Urinary bladder (tissue), 4 donors: ENCODE measurements around the gene CAPN12. TPM values are rescaled to one million over a fixed set of nuclear protein-coding genes. Genes with fewer than 3 reads are reported as not detected.
"Not testable (repeated sequence)": the region's sequence is repeated elsewhere in the genome, so short reads cannot be mapped to it uniquely, and the experiment has no call there.

Experiments
- DNase-seq: peaks from one replicate; pipeline ENCODE4 v3.0.0-alpha.2; 2015; ENCODE audit errors: extremely low spot score
- H3K27ac ChIP-seq: one replicate; pipeline ENCODE4 v1.5.1; 2013; ENCODE audit warnings: low read depth, mild to moderate bottlenecking, moderate library complexity
- H3K36me3 ChIP-seq: one replicate; pipeline ENCODE4 v1.6.1; 2013; ENCODE audit warnings: mild to moderate bottlenecking, moderate library complexity; ENCODE audit not compliant: insufficient read depth
- H3K4me1 ChIP-seq: one replicate; pipeline ENCODE4 v1.6.1; 2013; ENCODE audit warnings: mild to moderate bottlenecking, moderate library complexity; ENCODE audit not compliant: insufficient read depth
- H3K4me3 ChIP-seq: one replicate; pipeline ENCODE4 v1.5.1; 2013; ENCODE audit warnings: low read depth, low read length
- WGBS: extraction: QIAGEN DNeasy Blood & Tissue Kit; methylation state at CpG from one replicate; pipeline ENCODE4 v1.1.7; 2013; 5-methylcytosine and 5-hydroxymethylcytosine counted together
- polyA plus RNA-seq: library from polyadenylated mRNA; stranded (reverse); fragments of 200-250 nt; gene quantifications from one replicate; pipeline ENCODE4 v1.2.3, GENCODE V29; 2013
- total RNA-seq: library from RNA; depleted of rRNA; stranded (reverse); fragments of >200 nt; gene quantifications from one replicate; pipeline ENCODE4 v1.2.3, GENCODE V29; 2014
- donor health status: healthy with polysubstance abuse.
- donor health status: healthy.

The CAPN12 gene, protein sequence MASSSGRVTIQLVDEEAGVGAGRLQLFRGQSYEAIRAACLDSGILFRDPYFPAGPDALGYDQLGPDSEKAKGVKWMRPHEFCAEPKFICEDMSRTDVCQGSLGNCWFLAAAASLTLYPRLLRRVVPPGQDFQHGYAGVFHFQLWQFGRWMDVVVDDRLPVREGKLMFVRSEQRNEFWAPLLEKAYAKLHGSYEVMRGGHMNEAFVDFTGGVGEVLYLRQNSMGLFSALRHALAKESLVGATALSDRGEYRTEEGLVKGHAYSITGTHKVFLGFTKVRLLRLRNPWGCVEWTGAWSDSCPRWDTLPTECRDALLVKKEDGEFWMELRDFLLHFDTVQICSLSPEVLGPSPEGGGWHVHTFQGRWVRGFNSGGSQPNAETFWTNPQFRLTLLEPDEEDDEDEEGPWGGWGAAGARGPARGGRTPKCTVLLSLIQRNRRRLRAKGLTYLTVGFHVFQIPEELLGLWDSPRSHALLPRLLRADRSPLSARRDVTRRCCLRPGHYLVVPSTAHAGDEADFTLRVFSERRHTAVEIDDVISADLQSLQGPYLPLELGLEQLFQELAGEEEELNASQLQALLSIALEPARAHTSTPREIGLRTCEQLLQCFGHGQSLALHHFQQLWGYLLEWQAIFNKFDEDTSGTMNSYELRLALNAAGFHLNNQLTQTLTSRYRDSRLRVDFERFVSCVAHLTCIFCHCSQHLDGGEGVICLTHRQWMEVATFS
- total RNA-seq (1.4 TPM), polyA plus RNA-seq (3.2 TPM)

DNA sequence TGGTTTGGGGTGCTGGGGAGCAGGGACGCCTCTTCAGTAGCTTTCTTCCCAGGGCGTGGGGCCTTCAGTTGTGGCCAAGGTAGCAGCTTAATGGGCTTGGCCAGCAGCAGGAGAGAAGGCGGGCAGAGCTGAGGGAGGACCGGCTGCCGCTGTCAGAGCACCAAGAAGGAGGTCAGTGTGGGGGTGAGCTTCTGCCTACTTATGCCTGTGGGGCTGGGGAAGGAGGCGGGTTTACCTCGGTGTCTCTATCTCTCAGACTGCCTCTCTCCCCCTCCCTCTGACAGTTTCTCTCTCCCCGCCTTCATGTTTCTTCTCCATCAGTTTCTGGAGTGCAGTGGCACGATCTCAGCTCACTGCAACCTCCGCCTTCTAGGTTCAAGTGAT, at the start of gene CAPN12:
CAPN12 (minus strand) TSS at position 177 of the 384 bp plus-strand sequence. CDS start 309 bp downstream, outside the sequence.
- 87% methylated on average over 10 of the region's 10 CpGs for WGBS

DNA sequence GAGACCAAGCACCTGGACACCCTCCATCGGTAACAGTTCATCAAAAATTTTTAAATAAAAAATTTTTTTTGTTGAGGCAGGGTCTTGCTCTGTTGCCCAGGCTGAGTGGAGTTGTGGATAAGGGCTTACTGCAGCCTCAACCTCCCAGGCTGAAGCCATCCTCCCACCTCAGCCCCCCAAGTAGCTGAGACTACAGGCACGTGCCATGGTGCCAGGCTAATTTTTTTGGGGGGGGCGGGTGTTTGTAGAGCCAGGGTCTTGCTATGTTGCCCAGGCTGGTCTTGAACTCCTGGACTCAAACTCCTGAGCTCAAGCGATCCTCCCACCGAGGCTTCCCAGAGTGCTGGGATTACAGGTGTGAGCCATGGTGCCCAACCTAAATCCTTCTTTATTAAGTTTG, 49.4 kb upstream of the CAPN12 start:
- 89% methylated on average over 5 of the region's 5 CpGs for WGBS
- Histone ChIP-seq H3K4me3 (no peak overlapping the region), H3K36me3 (no peaks in the 10 kb centered on the region), H3K27ac (no peak overlapping the region), H3K4me1 (no peaks in the 10 kb centered on the region)
- no peak for DNase-seq

More for the DNA sequence above, at the start of gene CAPN12:
- Histone ChIP-seq H3K4me1 (no peaks in the 10 kb centered on the region), H3K36me3 (no peaks in the 10 kb centered on the region), H3K4me3 (no peak within 1 kb of the TSS), H3K27ac (no peak within 1 kb of the TSS)
- no peak for DNase-seq

DNA sequence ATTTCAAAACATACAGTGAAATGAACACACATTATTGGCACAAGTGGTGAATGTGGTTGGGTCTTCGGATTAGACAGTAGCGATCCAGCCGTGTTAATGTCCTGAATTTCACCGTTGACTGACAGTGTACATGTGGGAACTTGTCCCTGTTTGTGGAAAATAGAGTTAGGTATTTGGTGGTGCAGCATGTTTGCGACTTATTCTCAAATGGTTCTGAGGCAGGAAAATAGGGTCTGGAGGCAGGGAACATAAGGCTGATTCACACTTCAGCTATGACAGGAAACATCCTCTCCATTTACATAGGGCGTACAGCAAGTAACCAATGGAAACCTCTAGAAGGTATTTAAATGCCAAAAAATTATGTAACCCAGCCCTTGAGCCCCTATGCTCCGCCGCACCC, 48.9 kb upstream of the CAPN12 start:
- Histone ChIP-seq H3K4me1 (no peaks in the 10 kb centered on the region), H3K4me3 (no peak overlapping the region), H3K36me3 (no peaks in the 10 kb centered on the region), H3K27ac (no peak overlapping the region)
- 62% methylated on average over 8 of the region's 8 CpGs for WGBS
- DNase-seq = no peak

DNA sequence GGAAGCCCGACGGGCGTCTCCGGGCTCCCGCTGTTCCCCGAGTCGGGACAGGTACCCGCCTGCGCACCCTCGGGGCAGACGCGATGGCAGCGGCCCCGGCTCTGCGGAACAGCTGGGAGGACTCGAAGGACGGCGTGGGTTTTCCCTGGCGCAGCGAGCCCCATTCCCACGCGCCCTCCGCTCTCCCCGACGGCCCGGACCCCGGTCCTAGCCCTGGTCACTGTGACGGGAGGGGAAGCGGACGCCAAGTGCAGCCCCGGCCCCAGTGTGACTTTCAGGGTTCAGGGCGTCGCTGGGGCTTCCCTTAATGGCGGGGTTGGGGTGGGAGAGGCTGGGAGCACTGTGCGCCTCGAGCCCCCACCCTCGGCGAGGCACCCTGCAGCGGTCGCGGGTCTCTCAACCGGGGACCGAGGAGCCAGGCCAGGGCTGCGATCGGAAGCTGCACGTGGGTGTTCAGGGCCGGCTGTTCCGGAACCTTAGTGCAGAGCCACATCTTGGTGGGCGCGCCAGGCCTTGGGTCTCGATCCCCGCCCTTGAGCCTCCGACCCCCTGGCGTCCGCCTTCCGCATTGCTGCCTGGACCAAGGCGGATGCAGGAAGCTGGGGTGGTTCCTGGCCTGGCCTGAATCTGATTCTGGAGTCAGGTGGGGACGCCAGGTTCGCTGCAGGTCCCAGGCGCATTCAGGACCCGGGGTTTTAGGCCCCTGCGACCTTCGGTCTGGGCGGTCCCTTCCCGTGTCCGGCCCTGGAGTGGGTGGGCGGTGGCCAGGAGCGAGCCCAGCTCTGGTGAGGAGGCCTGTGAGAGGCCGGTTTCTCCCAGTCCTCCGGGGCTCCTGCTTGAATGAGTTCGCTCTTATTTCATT, 48.2 kb upstream of the CAPN12 start:
- no peaks in the 10 kb centered on the region for H3K36me3 ChIP-seq
- no peaks in the 10 kb centered on the region for H3K4me1 ChIP-seq
- H3K27ac ChIP-seq = peak overlapping the region; percentile 49
- DNase-seq = no peak
- 15% methylated on average over 63 of the region's 71 CpGs for WGBS
- no peak overlapping the region for H3K4me3 ChIP-seq

- not testable (repeated sequence) for H3K36me3 ChIP-seq, H3K4me1 ChIP-seq, DNase-seq, H3K4me3 ChIP-seq, H3K27ac ChIP-seq
- WGBS = no CpG with 5 or more reads among the region's 40 CpGs
These were observed 47.3 kb upstream of the CAPN12 start for GRCh38 chr19:38791451-38792064.

DNA sequence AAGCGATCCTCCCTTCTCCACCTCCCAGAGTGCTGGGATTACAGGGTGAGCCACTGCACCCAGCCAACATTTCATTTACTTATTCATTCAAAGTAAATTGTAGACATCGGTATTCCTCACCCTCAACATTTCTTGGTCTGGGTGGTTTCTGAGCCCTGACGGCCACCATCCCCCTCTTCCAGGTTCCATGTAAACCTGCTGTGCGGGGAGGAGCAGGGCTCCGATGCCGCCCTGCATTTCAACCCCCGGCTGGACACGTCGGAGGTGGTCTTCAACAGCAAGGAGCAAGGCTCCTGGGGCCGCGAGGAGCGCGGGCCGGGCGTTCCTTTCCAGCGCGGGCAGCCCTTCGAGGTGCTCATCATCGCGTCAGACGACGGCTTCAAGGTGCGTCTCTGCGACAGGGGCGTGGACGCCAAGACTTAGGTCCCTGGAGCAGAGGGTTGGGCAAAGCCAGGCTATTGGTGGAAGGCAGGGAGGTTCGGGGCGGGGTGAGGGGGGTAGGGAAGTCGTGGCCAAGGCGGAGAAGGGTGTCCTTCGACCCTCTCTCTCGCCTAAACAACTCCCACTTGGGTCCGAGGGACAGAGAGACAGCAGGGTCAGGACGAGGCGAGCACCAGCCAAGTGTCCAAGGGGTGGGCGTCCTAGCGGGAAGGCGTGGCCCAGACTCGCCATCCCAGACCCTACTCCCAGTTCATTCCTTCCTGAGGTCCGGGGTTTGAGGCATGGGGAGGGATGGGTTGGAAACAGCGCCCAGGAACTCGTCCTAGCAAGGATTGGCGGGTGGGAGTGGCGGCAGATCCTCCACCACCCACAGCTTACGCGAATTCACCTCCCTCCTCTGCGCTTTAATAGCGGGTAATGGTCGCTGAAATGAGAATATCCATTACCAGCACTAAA, 46.5 kb upstream of the CAPN12 start:
- DNase-seq, H3K4me3 ChIP-seq, H3K36me3 ChIP-seq, H3K27ac ChIP-seq, H3K4me1 ChIP-seq: not testable (repeated sequence)
- 41% methylated on average over 18 of the region's 49 CpGs for WGBS

DNA sequence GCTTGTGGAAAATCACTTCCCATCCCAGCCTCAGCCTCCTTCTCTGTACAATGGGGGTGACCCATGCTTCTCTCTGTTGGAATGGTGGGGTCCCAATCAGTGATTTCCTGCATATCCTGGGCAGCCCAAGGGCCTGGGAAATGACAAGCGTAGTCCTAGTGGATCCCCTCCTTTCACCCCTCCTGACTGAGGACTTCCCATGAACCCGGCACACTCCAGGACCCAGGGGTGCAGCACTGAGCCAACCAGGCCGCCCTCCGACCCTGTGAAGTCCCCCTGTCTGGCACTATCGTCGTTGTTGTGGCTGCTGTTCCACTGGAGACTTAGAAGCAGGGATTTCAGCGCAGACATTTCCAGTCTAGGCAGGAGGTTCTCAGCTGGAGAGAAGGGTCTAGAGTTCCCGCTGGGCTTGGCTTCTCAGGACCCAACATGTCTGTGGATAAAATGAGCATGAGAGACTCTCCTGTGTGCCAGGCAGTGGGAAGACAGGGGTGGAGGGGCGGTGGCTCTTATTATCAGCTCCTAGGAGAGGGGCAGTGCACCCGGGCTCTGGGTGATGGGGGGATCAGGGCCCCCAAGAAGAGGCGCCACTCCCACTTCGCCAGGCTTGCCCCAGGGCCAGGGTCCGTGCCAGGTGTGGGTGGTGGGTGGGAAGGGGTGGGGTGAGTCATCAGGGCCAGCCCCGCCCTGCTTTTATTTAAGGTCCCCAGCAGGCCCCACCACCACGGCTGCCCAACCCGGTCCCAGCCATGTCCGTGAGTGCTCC, 44.4 kb upstream of the CAPN12 start, which contains the start of gene LGALS7B:
LGALS7B (plus strand) TSS at position 723 of the 766 bp plus-strand sequence; CDS start at position 750, 27 bp downstream.
- Histone ChIP-seq H3K27ac (no peak within 1 kb of the TSS), H3K4me1 (peaks cover 2% of the 10 kb centered on the region), H3K4me3 (no peak within 1 kb of the TSS), H3K36me3 (no peaks in the 10 kb centered on the region)
- no peak for DNase-seq
- 62% methylated on average over 13 of the region's 17 CpGs for WGBS

DNA sequence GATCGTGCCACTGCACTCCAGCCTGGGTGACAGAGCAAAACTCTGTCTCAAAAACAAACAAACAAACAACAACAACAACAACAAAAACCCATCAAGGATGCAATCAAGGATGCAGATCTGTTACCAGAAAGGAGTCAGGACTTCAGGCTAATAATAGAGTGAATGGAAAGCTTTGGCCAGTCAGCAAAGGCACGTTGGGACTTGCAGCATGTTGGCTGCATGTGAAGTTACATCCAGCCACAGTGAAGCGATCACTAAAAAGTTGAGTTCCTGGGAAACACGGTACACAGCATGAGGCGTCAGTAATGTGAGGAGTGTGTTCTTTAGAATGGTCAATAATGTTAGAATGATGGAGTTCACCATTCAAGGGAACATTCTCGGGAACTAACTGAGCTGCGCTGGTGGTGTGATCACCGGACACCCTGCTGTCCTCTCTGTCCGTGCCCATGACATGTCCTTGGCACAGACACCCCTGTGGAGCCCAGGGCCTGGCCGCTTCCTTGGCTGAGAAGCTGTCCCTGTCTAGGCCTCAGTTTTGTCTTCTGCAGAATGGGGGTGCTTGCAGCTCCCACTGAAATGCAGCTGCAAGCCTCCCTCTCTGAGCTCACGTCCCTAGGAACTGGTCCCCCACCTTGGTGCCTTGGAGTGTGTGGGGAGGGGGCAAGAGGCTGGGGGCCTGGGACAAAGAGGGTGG, 42.4 kb upstream of the CAPN12 start:
- Histone ChIP-seq H3K4me1 (peaks cover 2% of the 10 kb centered on the region), H3K36me3 (no peaks in the 10 kb centered on the region), H3K27ac (no peak overlapping the region), H3K4me3 (no peak overlapping the region)
- 75% methylated on average over 11 of the region's 11 CpGs for WGBS
- DNase-seq = no peak

- WGBS = 84% methylated on average over 3 of the region's 3 CpGs
- H3K4me3 ChIP-seq, DNase-seq, H3K27ac ChIP-seq, H3K36me3 ChIP-seq, H3K4me1 ChIP-seq: not testable (repeated sequence)
These were observed 41.8 kb upstream of the CAPN12 start for GRCh38 chr19:38786061-38786460.

DNA sequence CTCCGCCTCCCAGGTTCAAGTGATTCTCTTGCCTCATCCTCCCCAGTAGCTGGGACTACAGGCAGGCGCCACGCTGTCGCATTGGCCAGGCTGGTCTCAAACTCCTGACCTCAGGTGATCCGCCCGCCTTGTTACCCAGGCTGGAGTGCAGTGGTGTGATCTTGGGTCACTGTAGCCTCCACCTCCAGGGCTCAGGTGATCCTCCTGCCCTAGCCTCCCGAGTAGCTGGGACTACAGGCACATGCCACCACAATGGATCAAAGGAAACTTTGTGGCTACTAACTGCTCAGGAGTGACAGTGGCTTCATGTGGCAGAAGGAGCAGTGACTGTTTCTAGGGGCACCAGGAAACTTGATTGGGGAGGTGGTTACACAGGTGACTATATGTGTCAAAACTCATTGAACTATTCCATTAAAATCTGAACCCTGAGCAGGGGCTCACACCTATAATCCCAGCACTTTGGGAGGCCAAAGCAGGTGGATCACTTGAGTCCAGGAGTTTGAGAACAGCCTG, 41.0 kb upstream of the CAPN12 start:
- no peak overlapping the region for H3K4me3 ChIP-seq
- no peaks in the 10 kb centered on the region for H3K36me3 ChIP-seq
- WGBS = 94% methylated on average over 7 of the region's 7 CpGs
- H3K4me1 ChIP-seq = peaks cover 2% of the 10 kb centered on the region
- no peak overlapping the region for H3K27ac ChIP-seq
- DNase-seq = no peak

DNA sequence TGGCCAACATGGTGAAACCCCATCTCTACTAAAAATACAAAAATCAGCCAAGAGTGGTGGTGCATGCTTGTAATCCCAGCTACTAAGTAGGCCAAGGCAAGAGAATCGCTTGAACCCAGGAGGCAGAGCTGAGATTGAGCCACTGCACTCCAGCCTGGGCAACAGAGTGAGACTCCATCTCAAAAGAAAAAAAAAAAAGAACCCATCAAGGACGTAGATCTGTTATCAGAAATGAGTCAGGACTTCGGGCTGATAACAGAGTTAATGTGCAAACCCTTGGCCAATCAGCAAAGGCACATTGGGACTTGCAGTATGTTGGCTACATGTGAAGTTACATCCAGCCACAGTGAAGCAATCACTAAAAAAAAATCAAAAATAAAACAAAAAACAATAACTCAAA, 40.0 kb upstream of the CAPN12 start:
- DNase-seq = no peak
- H3K36me3 ChIP-seq = no peaks in the 10 kb centered on the region
- H3K27ac ChIP-seq = no peak overlapping the region
- peaks cover 2% of the 10 kb centered on the region for H3K4me1 ChIP-seq
- H3K4me3 ChIP-seq = no peak overlapping the region
- 57% methylated on average over 3 of the region's 3 CpGs for WGBS
